ENCODE results near the gene RTN4R. TPM values are rescaled to one million over a fixed set of nuclear protein-coding genes. Genes with fewer than 3 reads are reported as not detected.
A peak's percentile ranks its signal among the peaks of the same experiment; 100 is the strongest.

The RTN4R gene
- total and polyA plus RNA-seq, 9 of the 15 experiments (the other 6 are each of a cell fraction or from before 2014, with no cell fraction given): 0.04 to 2.8 (median 1.4) TPM; not detected in 3

GRCh38 chr22:20279662-20280134, 11.6 kb upstream of the RTN4R start:
- intact Hi-C loops (cut with micrococcal nuclease): no loop called here
- H2AFZ ChIP-seq (ENCODE audit: low read depth, low read length): no peak overlapping the region
- H3K79me2 ChIP-seq (ENCODE audit: control insufficient read depth, insufficient read depth, low read length): no peaks in the 10 kb centered on the region
- 1% methylated on average over 15 of the region's 15 CpGs for whole genome bisulfite sequencing (ENCODE audit: insufficient coverage, low coverage, missing lambda C conversion rate)
- H3K27me3 ChIP-seq (ENCODE audit: control insufficient read depth in 2 of 2, insufficient read depth in 2 of 2, low read length in 2 of 2): peaks cover 38 to 85% of the 10 kb centered on the region in 2 experiments; a peak in 4 of 5 replicates
- H3K4me2 ChIP-seq (ENCODE audit: insufficient read depth, low read length): no peak overlapping the region
- no TSS peak for BruUV-seq (replicated peaks)
- in situ Hi-C loops (cut with MboI): no loop called here
- ChIA-PET CTCF (ENCODE audit: low intra/inter-chr PET ratio) (interaction anchor here (0.6 kb wide), 1 partner anchor 315 kb away, joined by 3 read pairs; no protein-coding TSS in a partner anchor), POLR2A (interaction anchor here (0.6 to 0.9 kb wide), 2 partner anchors 8 to 98 kb away, joined by 3 read pairs; no protein-coding TSS in a partner anchor)
- no peak overlapping the region for H3K9ac ChIP-seq (ENCODE audit: insufficient read depth in 1 of 2, low read depth in 2 of 2, low read length in 2 of 2)
- H3K27ac ChIP-seq (ENCODE audit: extremely low read depth, low read depth, low read length): no peak overlapping the region
- peaks cover 2% of the 10 kb centered on the region for H3K9me1 ChIP-seq (ENCODE audit: control insufficient read depth, insufficient read depth, low read length)
- H3K4me3 ChIP-seq: no peak overlapping the region
- peaks cover 19% of the 10 kb centered on the region for H4K20me1 ChIP-seq (replicated peaks; ENCODE audit: control insufficient read depth, insufficient read depth, low read length)
- ATAC-seq (peak; percentile 23), FAIRE-seq (peak; percentile 62), DNase-seq (ENCODE audit: extremely low read depth in 1 of 4, low spot score in 3 of 4) (peak in 3 of 4 experiments; percentile 55 to 72 (median 62))
- no peaks in the 10 kb centered on the region for H3K9me3 ChIP-seq (replicated peaks; ENCODE audit: control insufficient read depth, insufficient read depth, low read depth, low read length)
- peaks cover 0 to 27% of the 10 kb centered on the region in 2 experiments; a peak in 3 of 5 replicates for H3K4me1 ChIP-seq (replicated peaks in 1 of 2; ENCODE audit: control insufficient read depth in 2 of 2, insufficient read depth in 2 of 2, low read length in 2 of 2)
- H3K36me3 ChIP-seq (ENCODE audit: control insufficient read depth, insufficient read depth, low read length): no peaks in the 10 kb centered on the region
- TF ChIP-seq, protein P1, sequence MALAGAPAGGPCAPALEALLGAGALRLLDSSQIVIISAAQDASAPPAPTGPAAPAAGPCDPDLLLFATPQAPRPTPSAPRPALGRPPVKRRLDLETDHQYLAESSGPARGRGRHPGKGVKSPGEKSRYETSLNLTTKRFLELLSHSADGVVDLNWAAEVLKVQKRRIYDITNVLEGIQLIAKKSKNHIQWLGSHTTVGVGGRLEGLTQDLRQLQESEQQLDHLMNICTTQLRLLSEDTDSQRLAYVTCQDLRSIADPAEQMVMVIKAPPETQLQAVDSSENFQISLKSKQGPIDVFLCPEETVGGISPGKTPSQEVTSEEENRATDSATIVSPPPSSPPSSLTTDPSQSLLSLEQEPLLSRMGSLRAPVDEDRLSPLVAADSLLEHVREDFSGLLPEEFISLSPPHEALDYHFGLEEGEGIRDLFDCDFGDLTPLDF (CRISPR knock-in tag; IDR thresholded peaks at IDR 0.05): no peak
- TF ChIP-seq TCF7 (IDR thresholded peaks at IDR 0.05; ENCODE audit: borderline replicate concordance) (0 out of 2 replicates have a peak, but pooled peaks have one; percentile 25), FOXM1 (IDR thresholded peaks at IDR 0.05; ENCODE audit: low read depth) (no peak), FOXM1 (CRISPR knock-in tag; IDR thresholded peaks at IDR 0.05; ENCODE audit: low read depth) (peak; percentile 50; the same call in 1 of the 2 replicates), ZNF583 (CRISPR knock-in tag; IDR thresholded peaks at IDR 0.05) (no peak), JUN (IDR thresholded peaks at IDR 0.05; ENCODE audit: borderline replicate concordance, low read depth, low read length) (peak; percentile 80; the same call in 1 of the 2 replicates), JUN (CRISPR knock-in tag; IDR thresholded peaks at IDR 0.05; ENCODE audit: borderline replicate concordance) (no peak), MTA3 (IDR thresholded peaks at IDR 0.05; ENCODE audit: borderline replicate concordance) (no peak), ZBTB40 (IDR thresholded peaks at IDR 0.05) (no peak), ZBTB40 (CRISPR knock-in tag; IDR thresholded peaks at IDR 0.05) (peak; percentile 0; the same call in 1 of the 2 replicates), ZNF445 (CRISPR knock-in tag; IDR thresholded peaks at IDR 0.05; ENCODE audit: low read depth) (no peak), BMI1 (IDR thresholded peaks at IDR 0.05; ENCODE audit: low read length) (no peak), SMARCE1 (IDR thresholded peaks at IDR 0.05) (peak; percentile 36; the same call in 1 of the 2 replicates)

All from K562 (cell line).